NB4 (cell line): ENCODE results near the gene DLGAP4.

Experiments used
- CTCF ChIP-seq: IDR thresholded peaks from one replicate; pipeline ENCODE4 v1.5.1; 2012; ENCODE audit warnings: low read depth, low read length
- POLR2A ChIP-seq: IDR thresholded peaks from 2 replicates; pipeline ENCODE4 v1.6.1; 2011; ENCODE audit warnings: mild to moderate bottlenecking; ENCODE audit not compliant: insufficient read length; ENCODE audit errors: extremely low read depth

DNA sequence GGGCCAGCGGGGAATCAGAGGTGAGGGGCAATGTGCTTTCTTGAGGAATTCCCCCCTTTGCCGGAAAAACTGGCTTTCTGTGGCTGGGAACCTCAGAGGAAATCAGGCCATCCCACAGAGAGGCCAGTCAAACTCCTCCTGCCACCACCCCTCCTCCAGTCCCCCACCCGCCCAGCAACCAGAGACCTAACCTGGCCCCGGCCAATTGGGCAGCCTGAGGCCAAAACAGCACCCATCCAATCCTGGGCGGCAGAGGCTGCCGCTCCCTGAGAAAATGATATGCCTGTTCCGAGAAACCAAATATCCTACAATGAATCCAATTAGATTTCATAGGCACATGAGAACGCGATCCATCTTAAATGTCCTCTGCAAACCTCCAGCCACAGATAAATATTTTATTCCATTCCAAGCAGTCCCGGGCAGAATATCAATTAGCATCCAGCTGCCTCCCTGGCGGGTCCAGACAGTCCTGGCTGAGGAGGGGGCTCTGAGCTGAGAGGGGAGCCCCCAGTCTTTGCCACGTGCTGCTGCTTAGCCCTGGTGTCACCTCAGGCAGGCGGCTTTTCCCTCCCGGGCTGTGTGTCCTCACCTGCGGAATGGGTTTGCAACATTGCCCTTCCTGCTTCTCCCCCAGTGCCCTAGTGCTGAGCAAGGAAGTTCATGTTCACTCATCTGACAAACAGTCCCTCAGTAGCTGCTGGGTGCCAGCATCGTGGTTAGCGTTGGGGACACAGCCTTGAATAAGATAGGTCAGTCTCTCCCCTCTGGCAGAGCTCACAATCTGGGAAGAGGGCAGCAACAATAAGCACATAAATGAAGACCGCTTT lies 95.0 kb downstream of the DLGAP4 start:
- TF ChIP-seq POLR2A (no peak), CTCF (no peak)
